GM18951 (cell line): ENCODE measurements around the gene ARHGAP1.

Source experiments
- POLR2A ChIP-seq: IDR thresholded peaks from 4 replicates; pipeline ENCODE4 v1.6.1; 2011; ENCODE audit warnings: mild to moderate bottlenecking; ENCODE audit not compliant: insufficient read length, insufficient read depth; ENCODE audit errors: extremely low read depth
- in situ Hi-C: fragments of 300-500 bp; cut with MboI; formaldehyde crosslinking; loops from one replicate; pipeline ENCODE4 v1.12.0; 2022; ENCODE audit warnings: low sequenced_read_pairs, mixed read lengths, inconsistent platforms; ENCODE audit not compliant: unreplicated experiment

Gene ARHGAP1

DNA sequence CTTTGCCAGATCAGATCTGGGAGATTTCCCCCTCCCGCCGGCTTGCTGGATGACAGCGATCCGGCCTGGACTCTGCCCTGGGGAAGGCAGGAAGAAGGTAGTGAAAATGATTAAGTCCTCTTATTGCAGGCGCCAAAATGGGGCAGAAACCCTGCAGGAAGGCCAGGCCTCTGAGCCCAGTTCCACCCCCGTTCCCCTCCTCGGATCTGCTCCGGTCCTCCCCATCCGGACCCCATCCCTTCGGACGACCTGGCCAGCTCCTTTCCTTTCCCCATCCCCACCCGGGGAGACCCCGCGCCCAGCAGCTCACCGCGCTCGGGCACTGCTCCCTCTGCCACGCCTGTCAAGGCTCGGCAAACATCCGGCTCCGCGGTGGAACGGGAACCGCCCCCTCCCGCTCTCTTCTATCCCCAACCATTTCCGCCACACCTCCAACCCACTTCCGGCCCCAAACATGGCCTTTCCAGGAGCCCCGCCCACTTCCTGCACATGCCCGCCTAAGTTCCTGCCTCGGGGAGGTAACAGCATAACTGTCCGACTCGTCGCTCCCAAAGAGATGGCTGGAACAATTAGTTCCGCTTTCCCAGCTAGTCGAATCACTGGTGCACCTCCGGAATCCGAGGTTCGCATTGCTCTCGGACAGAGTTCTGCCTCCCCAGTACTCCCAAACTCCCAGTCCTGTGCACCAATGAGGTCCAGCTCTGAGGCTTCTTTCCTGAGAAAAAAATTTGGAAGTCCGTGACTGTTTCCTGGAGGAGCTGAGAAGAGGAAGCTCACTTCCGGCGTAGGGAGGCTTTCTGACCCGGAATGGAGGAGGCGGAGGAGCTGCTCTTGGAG is at the start of gene ARHGAP1, which contains the start of gene ZNF408:
ARHGAP1 (minus strand) TSS at position 379 of the 837 bp plus-strand sequence. CDS start 4,512 bp downstream, outside the sequence.
ZNF408 (plus strand) TSS at position 791 of the 837 bp plus-strand sequence; CDS start at position 808, 17 bp downstream.
- peak; percentile 87 for TF ChIP-seq POLR2A
- in situ Hi-C loops, result no loop called here

DNA sequence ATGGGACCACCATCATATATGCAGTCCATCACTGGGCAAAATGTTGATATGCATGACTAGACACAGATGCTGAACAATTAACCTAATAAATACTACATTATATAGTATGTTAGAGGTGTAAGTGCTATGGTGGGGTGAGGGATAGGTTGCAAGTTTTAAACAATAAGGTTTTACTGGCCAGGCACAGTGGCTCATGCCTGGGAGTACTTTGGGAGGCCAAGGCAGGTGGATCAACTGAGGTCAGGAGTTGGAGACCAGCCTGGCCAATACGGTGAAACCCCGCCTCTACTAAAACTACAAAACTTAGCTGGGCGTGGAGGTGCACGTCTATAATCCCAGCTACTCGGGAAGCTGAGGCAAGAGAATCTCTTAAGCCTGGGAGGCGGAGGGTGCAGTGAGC is 46.7 kb upstream of the ARHGAP1 start:
- no peak for TF ChIP-seq POLR2A
- in situ Hi-C loops, result no loop called here

DNA sequence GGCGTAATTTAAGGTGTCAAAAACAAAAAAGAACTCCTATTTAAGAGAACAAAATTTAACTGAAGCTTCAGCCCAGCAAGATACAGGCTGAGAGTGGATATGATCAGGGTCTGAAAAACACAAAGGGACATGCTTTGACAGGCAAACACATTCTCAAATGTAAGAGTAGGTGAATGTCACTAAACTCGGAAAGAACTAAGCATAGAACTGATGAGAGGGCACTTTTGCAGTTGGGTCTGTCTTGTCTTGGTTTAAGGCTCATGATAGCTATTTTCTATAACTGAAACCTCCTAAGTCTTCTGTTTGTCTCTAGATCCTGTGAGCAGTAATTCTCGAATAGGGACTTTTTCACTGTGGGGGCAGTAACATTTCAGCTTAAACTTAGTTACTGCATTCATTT is 45.6 kb upstream of the ARHGAP1 start:
- in situ Hi-C loops, result no loop called here
- TF ChIP-seq POLR2A, result no peak

DNA sequence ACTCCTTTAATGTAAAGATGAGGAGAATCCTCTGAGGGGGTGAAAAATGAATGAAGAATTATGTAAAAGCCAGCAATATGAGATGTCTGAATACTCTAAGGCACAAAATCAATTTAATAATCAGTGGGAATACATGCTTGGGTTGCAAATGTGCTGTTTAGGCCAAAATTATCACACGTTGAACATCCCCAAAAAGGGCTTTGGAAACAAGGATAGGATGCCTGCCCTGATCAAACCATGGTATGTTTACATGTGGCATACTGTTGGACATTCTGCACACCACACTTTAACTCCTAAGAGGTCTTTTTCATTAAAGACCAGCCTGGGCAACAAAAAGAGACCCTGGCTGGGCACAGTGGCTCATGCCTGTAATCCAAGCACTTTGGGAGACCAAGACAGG is 44.9 kb upstream of the ARHGAP1 start:
- in situ Hi-C loops, result no loop called here

DNA sequence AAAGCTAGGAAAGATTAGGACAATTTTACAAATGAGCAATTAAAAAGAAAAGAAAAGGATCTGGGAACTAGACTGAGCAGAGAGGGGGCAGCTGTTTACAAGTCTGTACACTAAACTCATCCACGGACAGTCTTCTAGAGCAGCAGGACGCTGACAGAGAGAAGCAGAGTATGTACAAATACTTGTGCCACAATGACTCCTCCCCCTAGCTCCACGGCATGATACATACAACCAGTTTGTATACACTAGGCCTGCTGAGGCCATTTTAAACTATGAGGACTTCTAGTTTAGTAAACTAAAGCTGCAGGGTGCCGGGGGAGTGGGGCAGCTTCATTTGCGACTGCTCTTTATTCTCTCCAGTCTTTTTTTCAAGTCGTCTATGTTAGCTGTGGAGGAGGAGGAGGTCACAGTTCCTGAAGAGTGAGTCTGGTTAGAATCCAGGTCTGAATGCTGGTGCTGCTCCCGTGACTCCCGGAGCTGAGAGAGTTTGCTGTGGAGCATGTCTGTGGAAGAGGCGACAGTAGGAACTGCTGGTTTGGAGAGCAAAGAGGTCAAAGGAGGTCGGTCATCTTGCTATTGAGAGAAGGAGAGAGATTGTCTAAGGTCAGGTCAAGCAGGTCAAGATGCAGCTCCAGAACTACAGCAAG is 43.4 kb upstream of the ARHGAP1 start:
- TF ChIP-seq POLR2A, result no peak
- in situ Hi-C loops, result no loop called here

More for the DNA sequence above, 44.9 kb upstream of the ARHGAP1 start:
- no peak for TF ChIP-seq POLR2A

DNA sequence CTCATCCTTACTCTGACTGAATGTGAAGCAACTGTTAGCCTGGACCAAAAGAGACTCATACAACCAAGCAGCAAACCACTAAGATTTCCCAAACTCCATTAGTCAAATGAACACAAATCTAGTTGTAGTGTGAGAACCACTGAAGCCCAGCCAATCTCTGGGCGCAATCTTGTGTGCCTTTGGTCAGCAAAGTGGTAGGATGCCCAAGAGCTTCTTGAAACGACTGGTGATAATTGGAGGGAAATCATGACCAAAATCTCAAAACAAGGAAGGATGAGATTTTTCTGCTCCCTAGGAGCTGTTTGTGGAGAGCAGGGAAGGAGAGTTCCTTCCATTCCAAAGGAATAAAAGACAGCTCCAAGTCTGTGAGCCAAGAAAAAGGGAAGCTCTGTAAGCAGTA is 42.6 kb upstream of the ARHGAP1 start:
- in situ Hi-C loops, result no loop called here
- TF ChIP-seq POLR2A, result no peak

DNA sequence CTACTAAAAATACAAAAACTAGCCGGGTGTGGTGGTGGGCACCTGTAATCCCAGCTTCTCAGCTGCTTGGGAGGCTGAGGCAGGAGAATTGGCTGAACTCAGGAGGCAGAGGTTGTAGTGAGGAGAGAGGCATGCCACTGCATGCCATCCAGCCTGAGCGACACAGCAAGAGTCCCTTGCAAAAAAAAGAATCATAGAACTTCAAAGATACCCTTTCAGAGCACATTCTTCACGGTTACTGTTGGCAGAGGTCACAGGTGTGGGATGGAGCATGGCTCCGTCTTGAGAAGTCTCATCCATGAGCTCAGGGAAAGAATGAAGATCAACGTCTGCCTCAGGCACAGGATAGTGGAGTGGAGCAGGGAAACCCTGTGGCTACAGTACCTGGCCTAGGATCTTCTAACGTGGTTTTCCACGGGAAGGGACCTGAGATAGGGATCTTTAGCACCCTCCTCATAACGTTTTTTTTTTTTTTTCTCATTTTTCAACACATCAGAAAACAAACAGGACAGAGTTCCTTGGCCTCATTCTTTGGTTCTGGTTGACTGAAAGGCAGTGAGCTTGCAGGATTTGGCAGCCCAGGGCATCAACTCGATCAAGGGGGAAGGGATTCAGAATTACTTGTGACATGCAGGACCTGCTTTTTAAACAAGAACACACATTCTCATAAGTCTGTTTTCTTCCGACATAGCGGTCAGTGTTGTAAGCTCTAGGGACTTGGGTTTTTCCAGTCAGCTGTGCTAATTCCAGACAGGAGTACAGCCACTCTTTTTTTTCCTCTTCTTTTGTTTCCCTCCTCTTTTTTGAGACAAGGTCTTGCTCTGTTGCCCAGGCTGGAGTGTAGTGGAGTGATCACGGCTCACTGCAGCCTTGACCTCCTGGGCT is 41.4 kb upstream of the ARHGAP1 start:
- TF ChIP-seq POLR2A, result no peak
- in situ Hi-C loops, result no loop called here

DNA sequence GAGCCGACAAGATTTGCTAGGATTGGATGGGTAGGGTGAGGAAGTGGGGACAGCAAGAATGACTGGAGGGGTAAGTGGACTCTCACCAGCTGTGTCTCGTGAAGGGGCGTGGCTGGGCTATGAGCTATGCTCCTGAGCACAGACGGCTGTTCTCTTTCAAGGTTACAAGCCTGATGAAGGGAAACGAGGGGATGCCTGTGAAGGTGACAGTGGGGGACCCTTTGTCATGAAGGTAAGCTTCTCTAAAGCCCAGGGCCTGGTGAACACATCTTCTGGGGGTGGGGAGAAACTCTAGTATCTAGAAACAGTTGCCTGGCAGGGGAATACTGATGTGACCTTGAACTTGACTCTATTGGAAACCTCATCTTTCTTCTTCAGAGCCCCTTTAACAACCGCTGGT is 38.5 kb upstream of the ARHGAP1 start:
- TF ChIP-seq POLR2A, result no peak
- in situ Hi-C loops, result no loop called here

DNA sequence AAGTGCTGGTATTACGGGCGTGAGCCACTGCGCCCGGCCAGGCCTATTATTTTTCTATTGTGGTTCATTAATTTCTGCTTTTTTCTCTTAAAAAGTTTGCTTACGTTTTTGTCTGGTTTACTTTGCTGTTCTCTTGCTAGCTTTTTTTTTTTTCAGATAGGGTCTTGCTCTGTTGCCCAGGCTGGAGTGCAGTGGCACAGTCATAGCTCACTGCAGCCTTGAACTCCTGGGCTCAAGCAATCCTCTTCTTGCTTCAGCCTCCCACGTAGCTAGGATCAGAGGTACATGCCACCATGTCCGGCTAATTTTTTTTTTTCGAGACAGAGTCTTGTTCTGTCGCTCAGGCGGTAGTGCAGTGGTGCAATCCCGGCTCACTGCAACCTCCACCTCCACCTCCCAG is 37.3 kb upstream of the ARHGAP1 start:
- TF ChIP-seq POLR2A, result no peak
- in situ Hi-C loops, result no loop called here

DNA sequence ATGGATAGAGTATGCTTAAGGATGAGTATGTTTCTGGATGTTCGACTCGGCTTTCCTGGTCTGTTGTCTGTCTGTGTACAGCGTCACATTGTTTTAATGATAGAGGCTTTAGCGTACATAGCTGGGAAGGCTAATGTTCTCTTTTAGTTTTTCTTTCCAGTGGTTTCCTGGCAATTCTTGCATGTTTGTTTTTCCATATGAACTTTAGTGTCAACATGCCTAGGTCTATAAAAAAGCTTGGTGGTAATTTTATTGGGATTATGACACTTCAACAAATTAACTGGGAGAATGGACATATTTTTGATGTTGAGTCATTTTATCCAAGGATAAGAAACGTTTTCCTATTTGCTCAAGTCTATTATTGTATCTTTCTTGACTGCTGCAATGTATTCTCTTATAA is 36.2 kb upstream of the ARHGAP1 start:
- in situ Hi-C loops, result no loop called here

DNA sequence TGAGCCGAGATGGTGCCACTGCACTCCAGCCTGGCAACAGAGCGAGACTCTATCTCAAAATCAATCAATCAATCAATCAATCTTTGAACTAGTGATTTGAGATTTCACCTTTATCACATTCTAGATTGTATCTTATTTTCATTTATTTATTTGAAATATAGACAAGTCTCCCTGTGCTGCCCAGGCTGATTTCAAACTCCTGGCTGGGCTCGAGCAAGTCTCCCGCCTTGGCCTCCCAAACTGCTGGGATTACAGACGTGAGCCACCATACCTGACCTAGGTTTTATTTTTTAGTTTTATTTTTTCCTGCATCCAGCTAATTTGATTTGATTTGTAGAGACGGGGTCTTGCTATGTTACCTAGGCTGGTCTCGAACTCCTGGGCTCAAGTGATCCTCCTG is 35.7 kb upstream of the ARHGAP1 start:
- TF ChIP-seq POLR2A, result no peak
- in situ Hi-C loops, result no loop called here

More for the DNA sequence above, 36.2 kb upstream of the ARHGAP1 start:
- TF ChIP-seq POLR2A, result no peak

DNA sequence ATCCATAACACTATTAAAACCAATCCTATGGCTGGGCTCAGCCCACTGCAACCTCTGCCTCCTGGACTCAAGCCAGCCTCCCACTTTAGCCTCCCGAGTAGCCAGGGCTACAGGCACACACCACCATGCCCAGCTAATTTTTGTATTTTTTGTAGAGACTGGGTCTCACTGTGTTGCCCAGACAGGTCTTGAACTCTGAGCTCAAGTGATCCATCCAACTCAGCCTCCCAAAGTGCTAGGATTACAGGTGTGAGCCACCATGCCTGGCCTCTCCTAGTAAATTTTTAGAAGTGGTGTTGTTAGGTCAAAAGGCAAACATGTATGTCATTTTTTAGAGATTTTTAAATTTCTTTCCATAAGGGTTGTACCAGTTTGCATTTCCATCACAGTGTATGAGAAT is 32.8 kb upstream of the ARHGAP1 start:
- no peak for TF ChIP-seq POLR2A
- in situ Hi-C loops, result no loop called here

DNA sequence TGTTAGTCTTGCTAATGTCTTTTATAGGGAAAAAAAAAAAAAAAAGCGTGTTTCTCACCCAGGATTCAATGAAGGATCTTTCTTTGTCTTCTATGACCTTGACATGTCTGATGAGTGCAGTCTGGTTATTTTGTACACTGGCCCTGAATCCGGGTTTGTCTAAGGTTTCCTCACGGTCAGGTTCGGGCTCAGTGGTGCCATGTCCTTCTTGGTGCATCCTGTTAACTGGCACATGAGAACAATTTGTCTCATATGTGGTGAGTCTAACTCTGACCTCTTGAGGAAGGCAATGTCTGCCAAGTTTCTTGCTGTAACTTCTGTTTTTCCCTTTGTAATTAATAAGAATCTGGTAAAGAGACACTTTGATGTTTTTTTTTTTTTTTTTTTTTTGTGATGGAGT is 31.1 kb upstream of the ARHGAP1 start:
- in situ Hi-C loops, result no loop called here
- TF ChIP-seq POLR2A, result no peak
